ENCODE measurements around the gene S100A2. TPM values are rescaled to one million over a fixed set of nuclear protein-coding genes. Genes with fewer than 3 reads are reported as not detected.

The S100A2 gene
- total and polyA plus RNA-seq, 2 donors (not counting 3 experiments of a cell fraction or from before 2014, with no cell fraction given): 4.0 to 4.3 TPM

DNA sequence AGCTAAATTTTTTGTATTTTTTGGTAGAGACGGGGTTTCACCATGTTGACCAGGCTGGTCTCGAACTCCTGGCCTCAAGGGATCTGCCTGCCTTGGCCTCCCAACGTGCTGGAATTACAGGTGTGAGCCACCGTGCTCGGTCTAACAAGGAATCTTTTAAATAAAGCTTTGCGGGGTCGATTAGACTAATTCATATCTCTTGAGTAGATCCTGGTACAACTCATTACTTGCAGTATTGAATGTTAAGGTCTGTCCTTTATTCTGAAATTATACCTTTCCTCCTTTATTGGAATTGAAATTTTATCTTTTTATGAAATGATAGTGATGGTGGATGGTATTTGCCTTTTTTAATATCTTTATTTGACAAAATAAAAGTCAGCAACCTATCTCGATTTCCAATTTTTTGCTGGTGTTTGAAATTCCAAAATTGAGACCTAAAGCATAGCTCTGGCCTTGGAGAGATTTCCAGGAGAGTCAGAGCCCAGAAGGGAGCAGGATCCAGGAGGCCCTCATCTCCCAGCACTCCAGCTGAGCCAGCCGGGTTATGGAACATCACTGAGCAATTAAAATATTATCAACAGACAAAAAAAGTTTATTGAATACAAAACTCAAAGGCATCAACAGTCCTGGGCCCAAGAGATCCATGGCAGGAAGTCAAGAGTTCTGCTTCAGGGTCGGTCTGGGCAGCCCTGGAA, 4.7 kb downstream of the S100A2 start:
- no TSS peak for BruUV-seq (replicated peaks)
- POLR2A ChIA-PET: no interaction called here
- H3K4me3 ChIP-seq (replicated peaks in 1 of 3; ENCODE audit: insufficient read depth in 1 of 3, low read depth in 1 of 3, low read length in 3 of 3): no peak overlapping the region
- H3K4me2 ChIP-seq (ENCODE audit: insufficient read depth, low read length): no peak overlapping the region
- intact Hi-C loops (cut with micrococcal nuclease) (no loop called here), dilution Hi-C loops (cut with MboI; ENCODE audit: extremely low pct_ligation_motif_present, low sequenced_read_pairs) (no loop called here)
- no peak overlapping the region for H3K27ac ChIP-seq (ENCODE audit: insufficient read depth, low read depth, low read length)
- no peak for DNase-seq (ENCODE audit: low read depth, low spot score)
- CTCF ChIA-PET: interaction anchor here (1.5 to 4.5 kb wide), 3 partner anchors 10 to 50 kb away, joined by 5 to 25 read pairs (median 13); no protein-coding TSS in a partner anchor
- no peaks in the 10 kb centered on the region for H3K9me3 ChIP-seq (replicated peaks; ENCODE audit: control insufficient read depth, insufficient read depth, low read length)
- no peak for FAIRE-seq
- H3K27me3 ChIP-seq (ENCODE audit: control insufficient read depth in 2 of 2, insufficient read depth in 2 of 2, low read length in 2 of 2): no peaks in the 10 kb centered on the region
- no peaks in the 10 kb centered on the region for H3K79me2 ChIP-seq (ENCODE audit: control insufficient read depth, insufficient read depth, low read length)
- no peaks in the 10 kb centered on the region for H3K9me1 ChIP-seq (replicated peaks; ENCODE audit: control insufficient read depth, extremely low read depth, insufficient read depth, low read length)
- peaks cover 8% of the 10 kb centered on the region for H3K4me1 ChIP-seq (ENCODE audit: control insufficient read depth, extremely low read depth, insufficient read depth, low read length)
- no peaks in the 10 kb centered on the region for H3K36me3 ChIP-seq (ENCODE audit: control insufficient read depth in 2 of 2, extremely low read depth in 1 of 2, insufficient read depth in 2 of 2, low read length in 2 of 2)
- no peaks in the 10 kb centered on the region for H4K20me1 ChIP-seq (replicated peaks; ENCODE audit: control insufficient read depth, extremely low read depth, insufficient read depth, low read length)
- H2AFZ ChIP-seq (ENCODE audit: low read depth, low read length): no peak overlapping the region
- H3K9ac ChIP-seq (replicated peaks; ENCODE audit: extremely low read depth, insufficient read depth, low read length): no peak overlapping the region
- TF ChIP-seq FOS (IDR thresholded peaks at IDR 0.05; ENCODE audit: borderline replicate concordance, insufficient read depth, low read length) (no peak), POLR2A (IDR thresholded peaks at IDR 0.05; ENCODE audit: low read depth, low read length) (no peak), GATA2 (IDR thresholded peaks at IDR 0.05; ENCODE audit: insufficient read depth, insufficient read length, low read depth, low read length) (no peak), POLR2AphosphoS5 (IDR thresholded peaks at IDR 0.05; ENCODE audit: insufficient read depth, low read depth, low read length) (no peak)
- TF ChIP-seq, protein P1, sequence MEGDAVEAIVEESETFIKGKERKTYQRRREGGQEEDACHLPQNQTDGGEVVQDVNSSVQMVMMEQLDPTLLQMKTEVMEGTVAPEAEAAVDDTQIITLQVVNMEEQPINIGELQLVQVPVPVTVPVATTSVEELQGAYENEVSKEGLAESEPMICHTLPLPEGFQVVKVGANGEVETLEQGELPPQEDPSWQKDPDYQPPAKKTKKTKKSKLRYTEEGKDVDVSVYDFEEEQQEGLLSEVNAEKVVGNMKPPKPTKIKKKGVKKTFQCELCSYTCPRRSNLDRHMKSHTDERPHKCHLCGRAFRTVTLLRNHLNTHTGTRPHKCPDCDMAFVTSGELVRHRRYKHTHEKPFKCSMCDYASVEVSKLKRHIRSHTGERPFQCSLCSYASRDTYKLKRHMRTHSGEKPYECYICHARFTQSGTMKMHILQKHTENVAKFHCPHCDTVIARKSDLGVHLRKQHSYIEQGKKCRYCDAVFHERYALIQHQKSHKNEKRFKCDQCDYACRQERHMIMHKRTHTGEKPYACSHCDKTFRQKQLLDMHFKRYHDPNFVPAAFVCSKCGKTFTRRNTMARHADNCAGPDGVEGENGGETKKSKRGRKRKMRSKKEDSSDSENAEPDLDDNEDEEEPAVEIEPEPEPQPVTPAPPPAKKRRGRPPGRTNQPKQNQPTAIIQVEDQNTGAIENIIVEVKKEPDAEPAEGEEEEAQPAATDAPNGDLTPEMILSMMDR (IDR thresholded peaks at IDR 0.05; ENCODE audit: extremely low read depth in 1 of 2, insufficient read depth in 1 of 2, low read depth in 1 of 2, low read length in 2 of 2): no peak
- TF ChIP-seq, protein P2, sequence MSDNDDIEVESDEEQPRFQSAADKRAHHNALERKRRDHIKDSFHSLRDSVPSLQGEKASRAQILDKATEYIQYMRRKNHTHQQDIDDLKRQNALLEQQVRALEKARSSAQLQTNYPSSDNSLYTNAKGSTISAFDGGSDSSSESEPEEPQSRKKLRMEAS (IDR thresholded peaks at IDR 0.05; ENCODE audit: insufficient read depth, insufficient read length): no peak
